ENCODE results near the gene DTNB.

DNA sequence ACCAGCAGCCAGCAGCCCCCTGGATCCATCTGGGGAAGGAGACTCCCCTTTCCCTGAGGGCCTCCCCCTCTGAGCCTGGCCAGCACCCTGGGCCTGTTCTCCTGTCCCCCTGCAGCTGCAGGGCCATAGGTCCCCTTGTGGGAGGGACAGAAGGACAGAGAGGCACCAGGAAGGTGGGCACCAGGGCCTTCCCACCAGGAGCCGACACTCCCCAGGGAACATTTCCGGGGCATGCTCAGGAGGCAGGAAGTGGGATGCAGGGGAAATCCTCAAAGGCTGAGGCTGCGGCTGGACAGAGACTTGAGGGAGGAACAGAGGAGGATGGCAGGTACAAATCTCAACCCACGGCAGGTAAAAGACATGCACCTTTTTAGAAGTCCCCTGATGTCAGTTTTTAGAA, 317.3 kb downstream of the DTNB start:
- TF ChIP-seq, protein P1, sequence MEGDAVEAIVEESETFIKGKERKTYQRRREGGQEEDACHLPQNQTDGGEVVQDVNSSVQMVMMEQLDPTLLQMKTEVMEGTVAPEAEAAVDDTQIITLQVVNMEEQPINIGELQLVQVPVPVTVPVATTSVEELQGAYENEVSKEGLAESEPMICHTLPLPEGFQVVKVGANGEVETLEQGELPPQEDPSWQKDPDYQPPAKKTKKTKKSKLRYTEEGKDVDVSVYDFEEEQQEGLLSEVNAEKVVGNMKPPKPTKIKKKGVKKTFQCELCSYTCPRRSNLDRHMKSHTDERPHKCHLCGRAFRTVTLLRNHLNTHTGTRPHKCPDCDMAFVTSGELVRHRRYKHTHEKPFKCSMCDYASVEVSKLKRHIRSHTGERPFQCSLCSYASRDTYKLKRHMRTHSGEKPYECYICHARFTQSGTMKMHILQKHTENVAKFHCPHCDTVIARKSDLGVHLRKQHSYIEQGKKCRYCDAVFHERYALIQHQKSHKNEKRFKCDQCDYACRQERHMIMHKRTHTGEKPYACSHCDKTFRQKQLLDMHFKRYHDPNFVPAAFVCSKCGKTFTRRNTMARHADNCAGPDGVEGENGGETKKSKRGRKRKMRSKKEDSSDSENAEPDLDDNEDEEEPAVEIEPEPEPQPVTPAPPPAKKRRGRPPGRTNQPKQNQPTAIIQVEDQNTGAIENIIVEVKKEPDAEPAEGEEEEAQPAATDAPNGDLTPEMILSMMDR (IDR thresholded peaks at IDR 0.05), result no peak
- TF ChIP-seq POLR2A (IDR thresholded peaks at IDR 0.05), result no peak

All from uterus (tissue), 2 donors.